Measurements from ENCODE around the gene AP3S1. TPM values are rescaled to one million over a fixed set of nuclear protein-coding genes. Genes with fewer than 3 reads are reported as not detected.

AP3S1 gene
- polyA plus RNA-seq (2011; rRNA removed) = 59.4 and 103 TPM in 2 replicates
- polyA plus RNA-seq (2012; cell fraction: cytosol; rRNA removed) = 17.9 and 20.6 TPM in 2 replicates
- 4.4 and 6.7 TPM in 2 replicates for polyA plus RNA-seq (2012; cell fraction: nucleus; rRNA removed)
- 75.7 to 82.3 TPM (median 75.7 TPM) in 3 replicates for polyA plus RNA-seq (2017; fragmentation: RNase III; extraction: RNeasy Plus Mini Kit Qiagen cat#74134 plus additional on column Dnase treatment)
- polyA minus RNA-seq (2011; rRNA and poly(A)+ RNA removed) = 7.3 and 9.6 TPM in 2 replicates

DNA sequence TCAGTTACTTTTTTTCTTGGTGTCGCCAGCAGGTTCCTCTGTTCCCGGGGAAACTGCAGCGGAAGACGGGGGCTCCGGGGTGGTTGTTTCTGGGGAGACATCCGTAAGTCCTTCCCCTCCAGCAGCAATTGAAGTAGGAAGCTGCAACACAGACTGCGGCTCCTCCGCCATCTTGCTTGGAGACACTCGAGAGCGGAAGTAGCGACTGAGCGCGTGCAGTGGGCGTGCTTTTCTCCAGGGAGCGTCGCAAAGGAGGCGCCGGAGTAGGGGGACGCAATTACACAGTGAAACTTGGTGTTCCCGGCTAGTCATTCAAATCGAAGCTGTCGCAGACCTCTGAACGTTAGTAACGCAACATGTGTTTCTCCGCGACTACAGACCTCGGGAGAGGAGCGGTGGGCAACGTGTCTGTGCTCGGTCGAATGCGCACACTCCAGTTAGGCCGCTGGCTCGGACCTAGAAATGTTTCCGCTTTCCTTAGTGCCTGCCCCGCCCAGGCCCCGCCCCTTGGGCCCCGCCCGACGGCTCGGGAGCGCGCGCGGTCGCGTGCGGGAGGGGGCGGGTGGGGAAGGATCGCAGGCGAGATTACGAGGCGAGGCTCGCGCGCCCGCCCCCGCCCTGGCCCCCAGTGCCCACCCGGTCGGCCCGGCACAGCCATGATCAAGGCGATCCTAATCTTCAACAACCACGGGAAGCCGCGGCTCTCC lies at the start of gene AP3S1, which contains the start of gene ATG12:
Gene AP3S1 (plus strand): TSS at position 554 of the 707 bp plus-strand sequence. CDS start 103 bp downstream, at position 657.
Gene ATG12 (minus strand): TSS at position 184 of the 707 bp plus-strand sequence. CDS start 13 bp downstream, at position 171.
- ChIA-PET POLR2A (interaction anchor here (0.9 to 1.1 kb wide), 3 partner anchors 52 to 206 kb away, joined by 3 to 4 read pairs (median 3); no protein-coding TSS in a partner anchor), CTCF (interaction anchor here (1.0 to 1.9 kb wide), 4 partner anchors 9 to 240 kb away, joined by 3 to 7 read pairs (median 4); no protein-coding TSS in a partner anchor)
- peak within 1 kb of the TSS; percentile 90 for H3K4me3 ChIP-seq
- TF ChIP-seq TP53 (CRISPR knock-in tag; IDR thresholded peaks at IDR 0.05) (no peak), JUN (IDR thresholded peaks at IDR 0.05) (peak; percentile 81 to 84; a peak in 4 of 5 replicates), MAZ (IDR thresholded peaks at IDR 0.05; ENCODE audit: borderline replicate concordance, low read depth, low read length) (peak; percentile 65; the same call in 1 of the 2 replicates), ZSCAN20 (CRISPR knock-in tag; IDR thresholded peaks at IDR 0.05) (no peak), BHLHE40 (IDR thresholded peaks at IDR 0.05; ENCODE audit: low read depth, low read length) (peak; percentile 42; the same call in 1 of the 2 replicates), HOXB5 (CRISPR knock-in tag; IDR thresholded peaks at IDR 0.05) (no peak), RFX5 (IDR thresholded peaks at IDR 0.05) (peak; percentile 52; the same call in 1 of the 2 replicates), POLR2AphosphoS2 (conservative IDR thresholded peaks at IDR 0.05; ENCODE audit: low read length) (no peak), KDM5A (IDR thresholded peaks at IDR 0.05) (peak; percentile 91), POLR2A (IDR thresholded peaks at IDR 0.05; ENCODE audit: low read length) (peak; percentile 84), ZFP36 (IDR thresholded peaks at IDR 0.05; ENCODE audit: borderline replicate concordance, partially characterized antibody) (no peak), MYC (IDR thresholded peaks at IDR 0.05; ENCODE audit: borderline replicate concordance, low read length) (peak; percentile 95), HDAC2 (IDR thresholded peaks at IDR 0.05) (no peak), EHF (CRISPR knock-in tag; IDR thresholded peaks at IDR 0.05) (0 out of 2 replicates have a peak, but pooled peaks have one; percentile 40), PHF8 (IDR thresholded peaks at IDR 0.05; ENCODE audit: borderline replicate concordance, low read depth) (peak; percentile 94), NR3C1 (IDR thresholded peaks at IDR 0.05) (no peak)
- TF ChIP-seq, protein P1, sequence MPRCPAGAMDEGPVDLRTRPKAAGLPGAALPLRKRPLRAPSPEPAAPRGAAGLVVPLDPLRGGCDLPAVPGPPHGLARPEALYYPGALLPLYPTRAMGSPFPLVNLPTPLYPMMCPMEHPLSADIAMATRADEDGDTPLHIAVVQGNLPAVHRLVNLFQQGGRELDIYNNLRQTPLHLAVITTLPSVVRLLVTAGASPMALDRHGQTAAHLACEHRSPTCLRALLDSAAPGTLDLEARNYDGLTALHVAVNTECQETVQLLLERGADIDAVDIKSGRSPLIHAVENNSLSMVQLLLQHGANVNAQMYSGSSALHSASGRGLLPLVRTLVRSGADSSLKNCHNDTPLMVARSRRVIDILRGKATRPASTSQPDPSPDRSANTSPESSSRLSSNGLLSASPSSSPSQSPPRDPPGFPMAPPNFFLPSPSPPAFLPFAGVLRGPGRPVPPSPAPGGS (IDR thresholded peaks at IDR 0.05) = peak; percentile 86
- TF ChIP-seq, protein P2, sequence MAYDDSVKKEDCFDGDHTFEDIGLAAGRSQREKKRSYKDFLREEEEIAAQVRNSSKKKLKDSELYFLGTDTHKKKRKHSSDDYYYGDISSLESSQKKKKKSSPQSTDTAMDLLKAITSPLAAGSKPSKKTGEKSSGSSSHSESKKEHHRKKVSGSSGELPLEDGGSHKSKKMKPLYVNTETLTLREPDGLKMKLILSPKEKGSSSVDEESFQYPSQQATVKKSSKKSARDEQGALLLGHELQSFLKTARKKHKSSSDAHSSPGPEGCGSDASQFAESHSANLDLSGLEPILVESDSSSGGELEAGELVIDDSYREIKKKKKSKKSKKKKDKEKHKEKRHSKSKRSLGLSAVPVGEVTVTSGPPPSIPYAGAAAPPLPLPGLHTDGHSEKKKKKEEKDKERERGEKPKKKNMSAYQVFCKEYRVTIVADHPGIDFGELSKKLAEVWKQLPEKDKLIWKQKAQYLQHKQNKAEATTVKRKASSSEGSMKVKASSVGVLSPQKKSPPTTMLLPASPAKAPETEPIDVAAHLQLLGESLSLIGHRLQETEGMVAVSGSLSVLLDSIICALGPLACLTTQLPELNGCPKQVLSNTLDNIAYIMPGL (CRISPR knock-in tag; IDR thresholded peaks at IDR 0.05; ENCODE audit: borderline replicate concordance) = peak; percentile 36; the same call in 1 of the 2 replicates
- TF ChIP-seq, protein P3, sequence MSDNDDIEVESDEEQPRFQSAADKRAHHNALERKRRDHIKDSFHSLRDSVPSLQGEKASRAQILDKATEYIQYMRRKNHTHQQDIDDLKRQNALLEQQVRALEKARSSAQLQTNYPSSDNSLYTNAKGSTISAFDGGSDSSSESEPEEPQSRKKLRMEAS (IDR thresholded peaks at IDR 0.05) = peak; percentile 96
- TF ChIP-seq, protein P4, sequence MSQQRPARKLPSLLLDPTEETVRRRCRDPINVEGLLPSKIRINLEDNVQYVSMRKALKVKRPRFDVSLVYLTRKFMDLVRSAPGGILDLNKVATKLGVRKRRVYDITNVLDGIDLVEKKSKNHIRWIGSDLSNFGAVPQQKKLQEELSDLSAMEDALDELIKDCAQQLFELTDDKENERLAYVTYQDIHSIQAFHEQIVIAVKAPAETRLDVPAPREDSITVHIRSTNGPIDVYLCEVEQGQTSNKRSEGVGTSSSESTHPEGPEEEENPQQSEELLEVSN (IDR thresholded peaks at IDR 0.05; ENCODE audit: borderline replicate concordance, low read depth) = peak; percentile 73
- FAIRE-seq (no peak), ATAC-seq (peak; percentile 92 to 93), DNase-seq (ENCODE audit: low read depth in 1 of 2, low spot score in 1 of 2) (peak; percentile 80 to 95)
- 19% methylated on average over 36 of the region's 65 CpGs for WGBS (ENCODE audit: missing lambda C conversion rate)
- peak within 1 kb of the TSS; percentile 94 to 95 for H3K27ac ChIP-seq
- no peaks in the 10 kb centered on the region for H3K9me3 ChIP-seq
- peak within 1 kb of the TSS; percentile 93 for H3K4me2 ChIP-seq
- H3K4me1 ChIP-seq = peaks cover 30% of the 10 kb centered on the region; the same call in 2 of the 3 replicates

DNA sequence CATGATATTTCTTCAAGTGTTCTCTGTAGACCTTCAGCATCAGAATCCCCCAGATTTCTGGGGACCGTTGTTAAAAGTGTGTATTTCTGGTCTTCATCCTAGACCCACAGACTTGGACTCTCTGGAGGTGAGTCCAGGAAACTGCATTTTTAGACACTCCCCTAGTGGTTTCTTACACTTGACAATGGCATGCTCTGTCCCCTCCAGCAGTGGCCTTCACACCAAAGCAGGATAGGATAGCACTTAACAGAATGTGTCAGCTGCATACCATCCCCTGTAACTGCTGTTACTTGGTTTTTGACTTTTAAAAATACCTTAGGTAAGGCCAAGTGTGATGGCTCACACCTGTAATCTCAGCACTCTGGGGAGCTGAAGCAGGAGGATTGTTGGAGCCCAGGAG lies 46.0 kb upstream of the AP3S1 start:
- Histone ChIP-seq H3K27ac (no peak overlapping the region), H3K4me3 (no peak overlapping the region), H3K4me2 (no peak overlapping the region), H3K4me1 (no peaks in the 10 kb centered on the region), H3K9me3 (no peaks in the 10 kb centered on the region)
- DNase-seq (ENCODE audit: low read depth in 1 of 2, low spot score in 1 of 2) (no peak), ATAC-seq (no peak), FAIRE-seq (no peak)
- ChIA-PET POLR2A (no interaction called here), CTCF (interaction anchor here (0.9 kb wide), 1 partner anchor 28 kb away, joined by 3 read pairs; no protein-coding TSS in a partner anchor)
- 3% methylated on average over 1 of the region's 1 CpG for WGBS (ENCODE audit: missing lambda C conversion rate)
- TF ChIP-seq, protein P5, sequence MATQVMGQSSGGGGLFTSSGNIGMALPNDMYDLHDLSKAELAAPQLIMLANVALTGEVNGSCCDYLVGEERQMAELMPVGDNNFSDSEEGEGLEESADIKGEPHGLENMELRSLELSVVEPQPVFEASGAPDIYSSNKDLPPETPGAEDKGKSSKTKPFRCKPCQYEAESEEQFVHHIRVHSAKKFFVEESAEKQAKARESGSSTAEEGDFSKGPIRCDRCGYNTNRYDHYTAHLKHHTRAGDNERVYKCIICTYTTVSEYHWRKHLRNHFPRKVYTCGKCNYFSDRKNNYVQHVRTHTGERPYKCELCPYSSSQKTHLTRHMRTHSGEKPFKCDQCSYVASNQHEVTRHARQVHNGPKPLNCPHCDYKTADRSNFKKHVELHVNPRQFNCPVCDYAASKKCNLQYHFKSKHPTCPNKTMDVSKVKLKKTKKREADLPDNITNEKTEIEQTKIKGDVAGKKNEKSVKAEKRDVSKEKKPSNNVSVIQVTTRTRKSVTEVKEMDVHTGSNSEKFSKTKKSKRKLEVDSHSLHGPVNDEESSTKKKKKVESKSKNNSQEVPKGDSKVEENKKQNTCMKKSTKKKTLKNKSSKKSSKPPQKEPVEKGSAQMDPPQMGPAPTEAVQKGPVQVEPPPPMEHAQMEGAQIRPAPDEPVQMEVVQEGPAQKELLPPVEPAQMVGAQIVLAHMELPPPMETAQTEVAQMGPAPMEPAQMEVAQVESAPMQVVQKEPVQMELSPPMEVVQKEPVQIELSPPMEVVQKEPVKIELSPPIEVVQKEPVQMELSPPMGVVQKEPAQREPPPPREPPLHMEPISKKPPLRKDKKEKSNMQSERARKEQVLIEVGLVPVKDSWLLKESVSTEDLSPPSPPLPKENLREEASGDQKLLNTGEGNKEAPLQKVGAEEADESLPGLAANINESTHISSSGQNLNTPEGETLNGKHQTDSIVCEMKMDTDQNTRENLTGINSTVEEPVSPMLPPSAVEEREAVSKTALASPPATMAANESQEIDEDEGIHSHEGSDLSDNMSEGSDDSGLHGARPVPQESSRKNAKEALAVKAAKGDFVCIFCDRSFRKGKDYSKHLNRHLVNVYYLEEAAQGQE (IDR thresholded peaks at IDR 0.05) = no peak
- no peak for TF ChIP-seq RFX5 (IDR thresholded peaks at IDR 0.05)
- TF ChIP-seq FOXS1 (CRISPR knock-in tag; IDR thresholded peaks at IDR 0.05) = no peak
- no peak for TF ChIP-seq CBX8 (IDR thresholded peaks at IDR 0.05)
- TF ChIP-seq, protein P6, sequence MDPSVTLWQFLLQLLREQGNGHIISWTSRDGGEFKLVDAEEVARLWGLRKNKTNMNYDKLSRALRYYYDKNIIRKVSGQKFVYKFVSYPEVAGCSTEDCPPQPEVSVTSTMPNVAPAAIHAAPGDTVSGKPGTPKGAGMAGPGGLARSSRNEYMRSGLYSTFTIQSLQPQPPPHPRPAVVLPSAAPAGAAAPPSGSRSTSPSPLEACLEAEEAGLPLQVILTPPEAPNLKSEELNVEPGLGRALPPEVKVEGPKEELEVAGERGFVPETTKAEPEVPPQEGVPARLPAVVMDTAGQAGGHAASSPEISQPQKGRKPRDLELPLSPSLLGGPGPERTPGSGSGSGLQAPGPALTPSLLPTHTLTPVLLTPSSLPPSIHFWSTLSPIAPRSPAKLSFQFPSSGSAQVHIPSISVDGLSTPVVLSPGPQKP (IDR thresholded peaks at IDR 0.05; ENCODE audit: low read depth, low read length) = no peak
- TF ChIP-seq EHF (CRISPR knock-in tag; IDR thresholded peaks at IDR 0.05) = no peak
- TF ChIP-seq CEBPB (IDR thresholded peaks at IDR 0.05) = no peak

Data from A549 (cell line).